ENCODE measurements around the gene ATP2B2. TPM values are rescaled to one million over a fixed set of nuclear protein-coding genes. Genes with fewer than 3 reads are reported as not detected.

Gene ATP2B2
- total and polyA plus RNA-seq, 8 donors, result 0.01 to 0.18 (median 0.06) TPM; not detected in 1

DNA sequence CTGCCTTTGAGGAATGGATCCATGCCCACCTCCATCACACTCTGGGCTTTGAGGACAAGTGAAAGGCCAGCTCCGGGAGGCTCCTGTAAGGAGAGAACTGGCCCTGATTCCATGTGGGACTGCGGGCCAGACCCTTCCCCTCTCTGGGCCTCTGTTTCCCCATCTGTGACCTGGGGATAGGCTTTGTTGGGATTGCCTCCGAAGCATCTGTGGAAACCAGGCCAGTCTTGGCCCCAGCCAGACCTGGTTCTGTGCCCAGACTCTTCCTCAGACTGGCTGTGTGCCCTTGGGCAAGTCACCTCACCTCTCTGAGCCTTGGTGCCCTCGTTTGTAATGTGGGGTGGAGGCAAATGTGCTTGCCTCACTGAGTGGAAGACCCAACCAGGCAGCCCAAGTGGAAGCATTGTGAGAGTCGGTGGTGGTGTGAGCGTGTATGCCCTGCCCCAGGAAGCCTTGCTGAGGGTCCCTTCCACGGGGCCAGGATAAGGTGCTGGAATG is 163.4 kb downstream of the ATP2B2 start:
- H3K36me3 ChIP-seq, result no peaks in the 10 kb centered on the region
- intact Hi-C loops (cut with DNase I), result loop anchor here in 1 of 2 donors (5.0 kb wide), 1 partner anchor 400 kb away; no protein-coding TSS in a partner anchor
- H3K9me3 ChIP-seq, result no peaks in the 10 kb centered on the region
- DNase-seq (no peak), ATAC-seq (no peak)
- no peaks in the 10 kb centered on the region for H3K27me3 ChIP-seq
- H3K4me3 ChIP-seq, result no peak overlapping the region
- TF ChIP-seq CTCF (IDR thresholded peaks at IDR 0.05), result no peak
- no peaks in the 10 kb centered on the region for H3K4me1 ChIP-seq
- H3K27ac ChIP-seq, result no peak overlapping the region

GRCh38 chr3:10340476-10340875 is 164.9 kb downstream of the ATP2B2 start:
- no peaks in the 10 kb centered on the region for H3K9me3 ChIP-seq
- TF ChIP-seq CTCF (IDR thresholded peaks at IDR 0.05), result no peak
- ATAC-seq (no peak), DNase-seq (no peak)
- no peaks in the 10 kb centered on the region for H3K4me1 ChIP-seq
- H3K27me3 ChIP-seq, result no peaks in the 10 kb centered on the region
- intact Hi-C loops (cut with DNase I), result loop anchor here in 1 of 2 donors (5.0 kb wide), 1 partner anchor 402 kb away; no protein-coding TSS in a partner anchor
- no peak overlapping the region for H3K27ac ChIP-seq
- H3K36me3 ChIP-seq, result no peaks in the 10 kb centered on the region
- no peak overlapping the region for H3K4me3 ChIP-seq

DNA sequence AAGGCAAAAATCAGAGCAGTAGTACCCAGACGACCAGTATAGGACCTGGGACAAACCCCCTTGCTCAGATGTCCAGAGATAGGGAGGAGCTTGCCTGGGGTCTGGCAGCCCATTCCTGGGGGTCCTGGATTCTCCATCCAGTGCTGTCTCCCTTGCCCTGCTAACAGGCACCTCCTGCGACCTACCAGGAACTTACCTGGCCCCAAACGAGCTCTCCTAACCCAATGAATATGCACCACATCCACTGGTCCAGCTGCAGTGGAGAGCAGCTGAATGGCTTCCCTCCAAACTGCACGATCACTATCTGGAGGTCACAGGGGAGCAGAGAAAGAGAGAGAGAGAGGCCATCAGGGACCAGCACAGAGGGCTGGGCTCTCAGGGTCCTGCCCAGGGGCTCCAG is 165.3 kb downstream of the ATP2B2 start:
- TF ChIP-seq CTCF (IDR thresholded peaks at IDR 0.05), result no peak
- Histone ChIP-seq H3K27ac (no peak overlapping the region), H3K4me3 (no peak overlapping the region), H3K27me3 (no peaks in the 10 kb centered on the region), H3K9me3 (no peaks in the 10 kb centered on the region), H3K4me1 (no peaks in the 10 kb centered on the region), H3K36me3 (no peaks in the 10 kb centered on the region)
- no peak for ATAC-seq
- intact Hi-C loops (cut with DNase I), result loop anchor here in 1 of 2 donors (5.0 kb wide), 1 partner anchor 402 kb away; no protein-coding TSS in a partner anchor
- no peak for DNase-seq

GRCh38 chr3:10339376-10339955 is 165.9 kb downstream of the ATP2B2 start:
- Histone ChIP-seq H3K4me3 (no peak overlapping the region), H3K4me1 (no peaks in the 10 kb centered on the region), H3K27me3 (no peaks in the 10 kb centered on the region), H3K27ac (no peak overlapping the region), H3K36me3 (no peaks in the 10 kb centered on the region), H3K9me3 (no peaks in the 10 kb centered on the region)
- no peak for TF ChIP-seq CTCF (IDR thresholded peaks at IDR 0.05)
- intact Hi-C loops (cut with DNase I), result no loop called here
- ATAC-seq (no peak), DNase-seq (no peak)

GRCh38 chr3:10338591-10339353 is 166.6 kb downstream of the ATP2B2 start:
- TF ChIP-seq CTCF (IDR thresholded peaks at IDR 0.05), result no peak
- Histone ChIP-seq H3K4me1 (no peaks in the 10 kb centered on the region), H3K27me3 (no peaks in the 10 kb centered on the region), H3K4me3 (no peak overlapping the region), H3K36me3 (no peaks in the 10 kb centered on the region), H3K9me3 (no peaks in the 10 kb centered on the region), H3K27ac (no peak overlapping the region)
- intact Hi-C loops (cut with DNase I), result no loop called here
- DNase-seq, result no peak
- ATAC-seq, result no peak

Data from left lung (tissue), 10 donors.